Hepatocyte (in vitro differentiated cells): ENCODE results near the gene PLPPR3. TPM values are rescaled to one million over a fixed set of nuclear protein-coding genes. Genes with fewer than 3 reads are reported as not detected.

ENCODE experiments used
- DNase-seq: peaks from one replicate; pipeline ENCODE4 v3.0.0-alpha.2; 2016; ENCODE audit warnings: low spot score
- H2AFZ ChIP-seq: fragments of 200-600 bp; sonication (generic); 2 replicates; pipeline ENCODE4 v1.6.0; 2016; ENCODE audit warnings: antibody characterized with exemption, mild to moderate bottlenecking
- H3K27ac ChIP-seq: fragments of 200-600 bp; sonication (generic); 2 replicates; pipeline ENCODE4 v1.5.1; 2016; ENCODE audit warnings: mild to moderate bottlenecking
- H3K27me3 ChIP-seq: fragments of 200-600 bp; sonication (generic); 2 replicates; pipeline ENCODE4 v1.6.1; 2016
- H3K36me3 ChIP-seq: fragments of 200-600 bp; sonication (generic); replicated peaks from 2 replicates; pipeline ENCODE4 v1.5.1; 2016; ENCODE audit warnings: low read depth; ENCODE audit not compliant: insufficient read depth
- H3K4me1 ChIP-seq: fragments of 200-600 bp; sonication (generic); 2 replicates; pipeline ENCODE4 v1.5.1; 2016; ENCODE audit warnings: mild to moderate bottlenecking, moderate library complexity; ENCODE audit not compliant: insufficient read depth
- H3K4me2 ChIP-seq: fragments of 200-600 bp; sonication (generic); 2 replicates; pipeline ENCODE4 v1.6.0; 2016
- H3K4me3 ChIP-seq: fragments of 200-600 bp; sonication (generic); 2 replicates; pipeline ENCODE4 v1.5.1; 2016; ENCODE audit warnings: mild to moderate bottlenecking
- H3K79me2 ChIP-seq: fragments of 200-600 bp; sonication (generic); 2 replicates; pipeline ENCODE4 v1.6.0; 2017; ENCODE audit warnings: mild to moderate bottlenecking
- H3K9me2 ChIP-seq: fragments of 200-600 bp; sonication (generic); replicated peaks from 2 replicates; pipeline ENCODE4 v1.6.0; 2017; ENCODE audit warnings: mild to moderate bottlenecking; ENCODE audit not compliant: insufficient read depth
- H3K9me3 ChIP-seq: fragments of 200-600 bp; sonication (generic); 2 replicates; pipeline ENCODE4 v1.5.1; 2016; ENCODE audit warnings: low read depth, mild to moderate bottlenecking
- H4K20me1 ChIP-seq: fragments of 200-600 bp; sonication (generic); 2 replicates; pipeline ENCODE4 v1.6.0; 2016; ENCODE audit warnings: mild to moderate bottlenecking; ENCODE audit not compliant: insufficient read depth, poor library complexity, severe bottlenecking
- EZH2 ChIP-seq: fragments of 200-600 bp; sonication (generic); IDR thresholded peaks from 2 replicates; pipeline ENCODE4 v1.6.1; 2016; ENCODE audit warnings: antibody characterized with exemption, mild to moderate bottlenecking, borderline replicate concordance
- EZH2phosphoT487 ChIP-seq: fragments of 200-600 bp; sonication (generic); IDR thresholded peaks from one replicate; pipeline ENCODE4 v1.6.1; 2018; ENCODE audit warnings: antibody characterized with exemption, mild to moderate bottlenecking, low read depth, moderate library complexity; ENCODE audit not compliant: unreplicated experiment, severe bottlenecking
- WGBS: methylation state at CpG from one replicate; pipeline ENCODE4 v1.1.6; 2016; ENCODE audit warnings: low lambda C conversion rate; ENCODE audit errors: missing lambda C conversion rate; 5-methylcytosine and 5-hydroxymethylcytosine counted together
- polyA plus RNA-seq: library from polyadenylated mRNA; unstranded; fragments of >200 nt; fragmentation: Nextera tagmentation; extraction: Ambion mirVana; gene quantifications from 2 replicates; pipeline ENCODE4 v1.2.1, GENCODE V29; 2016
- total RNA-seq: library from RNA; depleted of rRNA; stranded (reverse); fragments of >200 nt; gene quantifications from 2 replicates; pipeline ENCODE4 v1.2.3, GENCODE V29; 2014
- TF ChIP-seq, protein P1 (sequence below): fragments of 200-600 bp; sonication (generic); IDR thresholded peaks from 2 replicates; pipeline ENCODE4 v1.5.1; 2016; ENCODE audit warnings: antibody characterized with exemption, mild to moderate bottlenecking; ENCODE audit not compliant: poor library complexity

PLPPR3 gene
- total and polyA plus RNA-seq, 2 experiments from 2014 or later, result 11.1 to 11.7 TPM

DNA sequence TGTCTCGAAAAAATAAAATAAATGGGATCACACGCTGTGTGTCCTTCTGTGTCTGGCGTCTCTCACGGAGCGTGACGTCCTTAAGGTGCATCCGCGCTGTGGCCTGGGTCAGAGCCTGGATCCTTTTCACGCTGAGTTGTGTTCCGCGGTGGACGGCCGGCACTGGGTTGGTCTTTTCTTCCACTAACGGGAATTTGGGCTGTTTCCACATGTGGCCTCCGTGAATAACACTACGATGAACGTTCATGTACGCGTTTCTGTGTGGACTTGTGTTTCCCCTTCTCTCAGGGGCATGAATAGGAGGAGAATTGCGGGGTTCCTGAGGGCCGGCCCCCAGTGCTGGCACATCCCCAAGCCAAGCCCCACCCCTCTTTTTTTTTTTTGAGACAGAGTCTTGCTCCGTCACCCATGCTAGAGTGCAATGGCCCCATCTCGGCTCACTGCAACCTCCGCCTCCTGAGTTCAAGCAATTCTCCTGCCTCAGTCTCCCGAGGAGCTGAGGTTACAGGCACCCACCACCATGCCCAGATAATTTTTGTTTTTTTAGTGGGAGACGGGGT, 30.7 kb downstream of the PLPPR3 start:
- no peak overlapping the region for H2AFZ ChIP-seq
- DNase-seq, result no peak
- TF ChIP-seq EZH2 (no peak), EZH2phosphoT487 (no peak)
- TF ChIP-seq, protein P1, sequence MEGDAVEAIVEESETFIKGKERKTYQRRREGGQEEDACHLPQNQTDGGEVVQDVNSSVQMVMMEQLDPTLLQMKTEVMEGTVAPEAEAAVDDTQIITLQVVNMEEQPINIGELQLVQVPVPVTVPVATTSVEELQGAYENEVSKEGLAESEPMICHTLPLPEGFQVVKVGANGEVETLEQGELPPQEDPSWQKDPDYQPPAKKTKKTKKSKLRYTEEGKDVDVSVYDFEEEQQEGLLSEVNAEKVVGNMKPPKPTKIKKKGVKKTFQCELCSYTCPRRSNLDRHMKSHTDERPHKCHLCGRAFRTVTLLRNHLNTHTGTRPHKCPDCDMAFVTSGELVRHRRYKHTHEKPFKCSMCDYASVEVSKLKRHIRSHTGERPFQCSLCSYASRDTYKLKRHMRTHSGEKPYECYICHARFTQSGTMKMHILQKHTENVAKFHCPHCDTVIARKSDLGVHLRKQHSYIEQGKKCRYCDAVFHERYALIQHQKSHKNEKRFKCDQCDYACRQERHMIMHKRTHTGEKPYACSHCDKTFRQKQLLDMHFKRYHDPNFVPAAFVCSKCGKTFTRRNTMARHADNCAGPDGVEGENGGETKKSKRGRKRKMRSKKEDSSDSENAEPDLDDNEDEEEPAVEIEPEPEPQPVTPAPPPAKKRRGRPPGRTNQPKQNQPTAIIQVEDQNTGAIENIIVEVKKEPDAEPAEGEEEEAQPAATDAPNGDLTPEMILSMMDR, result no peak
- H3K36me3 ChIP-seq, result no peaks in the 10 kb centered on the region
- H3K4me3 ChIP-seq, result no peak overlapping the region
- WGBS, result 93% methylated on average over 25 of the region's 26 CpGs
- H3K4me2 ChIP-seq, result no peak overlapping the region
- no peak overlapping the region for H3K27ac ChIP-seq
- no peaks in the 10 kb centered on the region for H3K9me3 ChIP-seq
- H4K20me1 ChIP-seq, result no peaks in the 10 kb centered on the region
- H3K79me2 ChIP-seq, result peaks cover 1% of the 10 kb centered on the region
- H3K27me3 ChIP-seq, result no peaks in the 10 kb centered on the region
- H3K4me1 ChIP-seq, result peaks cover 16% of the 10 kb centered on the region
- H3K9me2 ChIP-seq, result no peaks in the 10 kb centered on the region

DNA sequence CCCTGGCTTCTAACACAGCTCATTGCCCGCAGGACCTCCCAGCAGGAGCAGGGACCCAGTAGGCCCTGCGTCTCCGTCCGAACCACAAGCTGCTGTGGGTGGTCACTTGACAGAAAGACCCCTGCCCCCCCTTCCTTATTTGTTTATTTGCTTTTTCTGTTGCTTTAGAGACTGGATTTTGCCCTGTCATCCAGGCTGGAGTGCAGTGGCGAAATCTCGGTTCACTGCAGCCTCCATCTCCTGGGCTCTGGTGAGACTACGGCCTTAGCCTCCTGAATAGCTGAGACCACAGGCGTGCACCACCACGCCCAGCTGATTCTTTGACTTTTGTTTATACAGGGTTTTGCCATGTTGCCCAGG, 32.1 kb downstream of the PLPPR3 start:
- Histone ChIP-seq H3K9me3 (no peaks in the 10 kb centered on the region), H3K36me3 (no peaks in the 10 kb centered on the region), H3K4me2 (peak overlapping the region; percentile 46), H2AFZ (peak overlapping the region; percentile 64), H3K9me2 (no peaks in the 10 kb centered on the region), H4K20me1 (no peaks in the 10 kb centered on the region), H3K27ac (peak overlapping the region; percentile 69), H3K4me3 (no peak overlapping the region), H3K27me3 (no peaks in the 10 kb centered on the region), H3K79me2 (peaks cover 4% of the 10 kb centered on the region), H3K4me1 (peaks cover 16% of the 10 kb centered on the region)
- DNase-seq, result no peak
- WGBS, result 87% methylated on average over 9 of the region's 9 CpGs
- TF ChIP-seq, protein P1, result no peak
- no peak for TF ChIP-seq EZH2phosphoT487
- TF ChIP-seq EZH2, result no peak

DNA sequence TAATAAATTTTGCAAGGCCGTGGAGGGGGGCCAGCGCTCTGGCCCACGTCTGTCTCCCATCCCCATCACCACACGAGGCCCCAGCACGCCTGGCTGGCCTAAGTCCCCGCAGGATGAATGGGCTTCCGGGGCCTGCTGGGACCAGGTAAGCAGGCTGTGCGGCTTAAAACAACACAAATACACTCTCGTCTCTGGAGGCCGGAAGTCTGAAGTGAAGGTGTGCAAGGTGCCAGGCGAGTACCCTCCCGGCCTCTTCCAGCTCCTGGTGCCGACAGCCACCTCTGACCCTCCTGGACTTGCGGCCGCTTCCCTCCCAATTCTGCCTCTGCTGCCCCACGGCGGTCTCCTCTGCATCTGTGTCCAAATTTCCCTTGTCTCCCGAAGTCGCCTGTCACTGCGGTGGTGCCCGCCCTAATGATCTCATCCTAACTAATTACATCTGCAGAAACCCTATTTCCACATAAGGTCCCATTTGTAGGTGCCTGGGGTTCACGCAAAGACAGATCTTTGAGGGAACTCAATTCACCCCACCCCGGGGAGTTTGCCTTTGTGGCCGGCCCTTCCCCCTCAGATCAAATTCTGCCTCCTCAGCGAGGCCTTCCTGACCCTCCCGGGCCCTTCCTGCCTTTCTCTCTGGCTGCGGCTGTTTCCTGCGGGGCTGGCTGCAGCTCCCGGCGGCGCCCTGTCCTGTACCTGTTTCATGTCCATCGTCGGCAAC, 32.6 kb downstream of the PLPPR3 start:
- TF ChIP-seq, protein P1, result no peak
- no peak for TF ChIP-seq EZH2
- TF ChIP-seq EZH2phosphoT487, result no peak
- no peak overlapping the region for H3K4me3 ChIP-seq
- peaks cover 9% of the 10 kb centered on the region for H3K79me2 ChIP-seq
- 35% methylated on average over 33 of the region's 33 CpGs for WGBS
- no peaks in the 10 kb centered on the region for H3K27me3 ChIP-seq
- DNase-seq, result no peak
- peaks cover 16% of the 10 kb centered on the region for H3K4me1 ChIP-seq
- no peaks in the 10 kb centered on the region for H4K20me1 ChIP-seq
- peak overlapping the region; percentile 46 for H3K4me2 ChIP-seq
- H3K27ac ChIP-seq, result peak overlapping the region; percentile 69
- no peaks in the 10 kb centered on the region for H3K36me3 ChIP-seq
- H3K9me2 ChIP-seq, result no peaks in the 10 kb centered on the region
- H3K9me3 ChIP-seq, result no peaks in the 10 kb centered on the region
- H2AFZ ChIP-seq, result peak overlapping the region; percentile 64

DNA sequence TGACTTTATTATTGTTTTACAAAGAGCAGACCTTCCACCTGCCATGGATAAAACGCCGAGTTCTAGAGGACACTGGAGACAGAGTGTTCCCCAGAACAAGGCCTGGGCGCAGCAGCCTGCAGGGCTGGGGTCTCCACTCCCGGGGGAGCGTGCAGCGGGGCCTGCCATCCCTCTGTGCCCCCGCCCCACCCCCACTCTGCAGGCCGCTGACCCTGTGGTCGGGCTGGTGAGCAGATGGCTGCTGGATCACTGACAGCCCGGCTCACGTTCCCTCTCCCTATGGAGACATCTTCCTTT, 33.1 kb downstream of the PLPPR3 start:
- no peak overlapping the region for H3K4me2 ChIP-seq
- no peaks in the 10 kb centered on the region for H3K36me3 ChIP-seq
- H3K9me3 ChIP-seq, result no peaks in the 10 kb centered on the region
- no peak for DNase-seq
- peaks cover 16% of the 10 kb centered on the region for H3K4me1 ChIP-seq
- peaks cover 14% of the 10 kb centered on the region for H3K79me2 ChIP-seq
- no peaks in the 10 kb centered on the region for H3K9me2 ChIP-seq
- H3K4me3 ChIP-seq, result no peak overlapping the region
- TF ChIP-seq, protein P1, result no peak
- TF ChIP-seq EZH2, result no peak
- TF ChIP-seq EZH2phosphoT487, result no peak
- no peaks in the 10 kb centered on the region for H3K27me3 ChIP-seq
- peak overlapping the region; percentile 69 for H3K27ac ChIP-seq
- H4K20me1 ChIP-seq, result no peaks in the 10 kb centered on the region
- peak overlapping the region; percentile 64 for H2AFZ ChIP-seq
- WGBS, result 71% methylated on average over 11 of the region's 11 CpGs
